ENCODE data around the gene CD300A.

GRCh38 chr17:74451557-74451956, 14.9 kb upstream of the CD300A start:
- TF ChIP-seq TAF1 (IDR thresholded peaks at IDR 0.05; ENCODE audit: borderline replicate concordance, low read depth, low read length) (no peak), POLR2AphosphoS5 (IDR thresholded peaks at IDR 0.05; ENCODE audit: low read depth, low read length) (no peak)
